ENCODE data around the gene ZNF407. TPM values are rescaled to one million over a fixed set of nuclear protein-coding genes. Genes with fewer than 3 reads are reported as not detected.

ZNF407 gene
- total RNA-seq, 1 donor from 2014 or later: 23.5 TPM

- intact Hi-C loops (cut with micrococcal nuclease): no loop called here
Observed at GRCh38 chr18:74916773-74917393, 319.2 kb downstream of the ZNF407 start.

GRCh38 chr18:74918276-74918790, 320.7 kb downstream of the ZNF407 start:
- intact Hi-C loops (cut with micrococcal nuclease): no loop called here

- intact Hi-C loops (cut with micrococcal nuclease): no loop called here
Observed at GRCh38 chr18:74921057-74921820, 323.6 kb downstream of the ZNF407 start.

GRCh38 chr18:74926051-74926450, 328.4 kb downstream of the ZNF407 start:
- intact Hi-C loops (cut with micrococcal nuclease): no loop called here

- intact Hi-C loops (cut with micrococcal nuclease): no loop called here
Observed at GRCh38 chr18:74928194-74928968, 330.7 kb downstream of the ZNF407 start.

GRCh38 chr18:74929110-74929509, 331.4 kb downstream of the ZNF407 start:
- intact Hi-C loops (cut with micrococcal nuclease): no loop called here

- intact Hi-C loops (cut with micrococcal nuclease): loop anchor here (1.0 kb wide), 1 partner anchor 8 kb away; no protein-coding TSS in a partner anchor
Observed at GRCh38 chr18:74930616-74931015, 332.9 kb downstream of the ZNF407 start.

- intact Hi-C loops (cut with micrococcal nuclease): no loop called here
Observed at GRCh38 chr18:74933930-74934329, 336.3 kb downstream of the ZNF407 start.

- intact Hi-C loops (cut with micrococcal nuclease): no loop called here
Observed at GRCh38 chr18:74935434-74935833, 337.8 kb downstream of the ZNF407 start.

GRCh38 chr18:74936343-74936742, 338.7 kb downstream of the ZNF407 start:
- intact Hi-C loops (cut with micrococcal nuclease): no loop called here

- intact Hi-C loops (cut with micrococcal nuclease): no loop called here
Observed at GRCh38 chr18:74937291-74937690, 339.6 kb downstream of the ZNF407 start.

GRCh38 chr18:74940856-74941255, 343.2 kb downstream of the ZNF407 start:
- intact Hi-C loops (cut with micrococcal nuclease): no loop called here

- intact Hi-C loops (cut with micrococcal nuclease): loop anchor here (1.0 to 2.0 kb wide), 2 partner anchors 8 to 128 kb away; no protein-coding TSS in a partner anchor
Observed at GRCh38 chr18:74942319-74942910, 344.7 kb downstream of the ZNF407 start.

- intact Hi-C loops (cut with micrococcal nuclease): no loop called here
Observed at GRCh38 chr18:74944676-74945075, 347.0 kb downstream of the ZNF407 start.

GRCh38 chr18:74945774-74946545, 348.3 kb downstream of the ZNF407 start:
- intact Hi-C loops (cut with micrococcal nuclease): no loop called here

GRCh38 chr18:74946646-74947375, 349.1 kb downstream of the ZNF407 start:
- intact Hi-C loops (cut with micrococcal nuclease): no loop called here

GRCh38 chr18:74947417-74947816, 349.7 kb downstream of the ZNF407 start:
- intact Hi-C loops (cut with micrococcal nuclease): no loop called here

- intact Hi-C loops (cut with micrococcal nuclease): no loop called here
Observed at GRCh38 chr18:74947875-74948274, 350.2 kb downstream of the ZNF407 start.

GRCh38 chr18:74949611-74950010, 351.9 kb downstream of the ZNF407 start:
- intact Hi-C loops (cut with micrococcal nuclease): loop anchor here (1.0 to 5.0 kb wide), 6 partner anchors 7 to 298 kb away; partner anchors contain the start of gene TSHZ1

GRCh38 chr18:74950479-74950878, 352.8 kb downstream of the ZNF407 start:
- intact Hi-C loops (cut with micrococcal nuclease): loop anchor here (1.0 to 5.0 kb wide), 6 partner anchors 8 to 297 kb away; partner anchors contain the start of gene TSHZ1

Data from T-helper 1 cell treated with Interleukin-12 subunit alpha and Interleukin-12 subunit beta and Interleukin-4 antibody, amounts not matched to agents 30 ng/mL and 1 ng/mL, for 36 hours (primary cell).